Putamen (tissue), 1 donor: ENCODE measurements around the gene TRMT6.

Source experiments
- DNase-seq: peaks from one replicate; pipeline ENCODE4 v3.0.0-alpha.2; 2016; ENCODE audit warnings: low spot score

The TRMT6 gene

GRCh38 chr20:5947276-5947675 is 3.1 kb downstream of the TRMT6 start:
- DNase-seq: no peak

DNA sequence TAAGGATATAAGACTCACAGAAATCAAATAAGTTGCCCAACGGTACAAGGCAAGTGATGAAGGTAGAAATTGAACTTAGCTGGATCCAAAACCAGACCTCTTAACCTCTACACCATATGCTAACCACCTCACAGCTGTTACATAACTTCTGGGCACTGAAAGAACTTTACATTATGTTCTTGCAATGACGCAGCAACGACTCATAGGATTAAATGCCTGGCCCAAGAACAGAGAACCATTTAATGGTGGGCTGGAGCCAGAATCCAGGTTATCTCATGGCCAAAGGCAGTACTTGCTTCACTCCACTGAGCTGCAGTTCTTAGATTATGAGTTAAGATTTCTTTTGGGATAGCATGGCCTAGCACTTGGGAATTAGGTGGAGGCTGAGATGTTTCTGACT is 4.4 kb downstream of the TRMT6 start:
- no peak for DNase-seq

GRCh38 chr20:5938456-5939029 is 11.8 kb downstream of the TRMT6 start:
- no peak for DNase-seq

DNA sequence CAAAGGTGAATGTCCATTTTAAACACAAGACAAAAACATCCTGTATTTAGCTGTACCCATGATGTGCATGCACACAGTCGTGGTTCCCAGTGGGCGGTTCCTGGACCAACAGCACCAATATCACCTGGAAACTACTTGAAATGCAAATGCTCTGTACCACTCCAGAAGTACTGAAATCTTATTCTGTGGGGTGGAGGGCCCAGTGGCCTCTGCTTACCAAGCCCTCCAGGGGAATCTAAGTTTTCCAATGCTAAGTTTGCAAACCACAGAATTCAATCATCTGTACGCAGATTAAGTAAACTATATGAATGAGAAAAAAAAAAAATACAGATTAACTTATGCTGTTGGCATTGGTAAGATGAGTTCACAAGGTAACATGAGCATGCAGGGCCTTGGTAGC is 14.1 kb downstream of the TRMT6 start:
- no peak for DNase-seq

GRCh38 chr20:5935384-5935783 is 14.9 kb downstream of the TRMT6 start:
- DNase-seq: no peak

DNA sequence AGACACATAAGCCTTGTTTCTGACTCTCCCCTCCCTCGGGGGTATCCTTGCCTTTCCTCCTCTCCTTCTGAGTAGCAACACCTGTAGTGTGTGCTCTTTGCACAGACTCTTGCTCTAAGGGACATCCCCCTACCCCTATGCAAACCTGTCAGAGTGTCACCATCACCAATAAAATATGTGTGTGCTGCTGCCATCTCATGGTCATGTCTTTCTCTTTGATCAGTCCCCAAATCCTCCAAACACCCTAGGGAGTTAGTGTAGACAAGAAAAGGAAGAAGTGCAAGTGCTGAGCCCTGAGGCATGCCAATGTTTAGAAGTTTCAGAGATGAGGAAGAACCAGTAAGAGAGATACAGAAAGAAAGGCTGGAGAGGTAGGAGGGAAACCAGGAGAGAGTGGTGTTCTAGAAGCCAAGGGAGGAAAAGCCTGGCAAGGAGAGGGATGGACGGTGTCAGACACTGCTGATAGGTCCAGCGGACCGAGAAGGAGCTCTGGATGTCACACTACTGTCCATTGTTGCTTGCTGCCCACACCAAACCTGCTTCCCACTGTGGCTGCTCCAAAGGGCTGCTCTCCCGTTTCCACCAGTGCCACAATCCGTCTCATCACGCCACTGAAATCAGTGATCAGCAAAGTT is 16.4 kb downstream of the TRMT6 start:
- DNase-seq: no peak

- DNase-seq: no peak
Observed at GRCh38 chr20:5932796-5933195, 17.5 kb downstream of the TRMT6 start.

DNA sequence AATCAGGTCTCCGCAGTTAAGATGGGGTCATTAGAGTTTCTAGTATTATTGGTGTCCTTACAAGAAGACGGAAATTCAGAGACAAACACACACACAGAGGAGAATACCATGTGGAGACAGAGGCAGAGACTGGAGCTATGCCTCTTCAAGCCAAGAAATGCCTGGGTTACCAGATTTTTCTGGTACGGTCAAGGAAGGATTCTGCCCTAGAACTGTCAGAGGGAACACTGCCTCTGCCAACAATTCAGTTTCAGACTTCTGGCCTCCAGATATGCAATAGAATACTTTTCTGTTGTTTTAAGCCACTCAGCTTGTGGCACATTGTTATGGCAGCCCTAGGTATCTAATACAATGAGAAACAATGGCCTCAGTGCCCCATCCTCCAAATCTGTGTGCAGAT is 18.9 kb downstream of the TRMT6 start:
- no peak for DNase-seq

GRCh38 chr20:5928836-5929715 is 21.3 kb downstream of the TRMT6 start:
- DNase-seq: no peak

- DNase-seq: no peak
Observed at GRCh38 chr20:5927749-5928462, 22.4 kb downstream of the TRMT6 start.

- no peak for DNase-seq
Observed at GRCh38 chr20:5925551-5925950, 24.8 kb downstream of the TRMT6 start.

GRCh38 chr20:5923493-5923892 is 26.8 kb downstream of the TRMT6 start:
- DNase-seq: no peak

DNA sequence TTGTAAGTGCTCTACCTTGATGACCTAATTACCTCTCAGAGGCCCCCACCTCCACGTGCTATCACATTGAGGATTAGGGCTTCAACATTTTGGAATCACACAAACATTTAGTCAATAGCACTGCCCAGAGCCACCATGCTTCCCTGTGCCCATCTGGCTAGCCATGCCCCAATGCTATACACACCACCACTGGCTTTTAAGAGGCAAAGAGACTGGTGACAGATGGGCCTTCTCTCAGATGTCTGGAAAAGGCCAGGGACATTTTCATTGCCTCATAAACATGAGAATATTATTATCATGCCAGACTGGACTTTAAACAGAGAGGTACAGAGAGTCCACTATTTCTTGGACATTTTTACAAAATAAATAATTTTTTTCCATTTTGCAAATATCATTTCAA is 29.8 kb downstream of the TRMT6 start:
- DNase-seq: no peak

DNA sequence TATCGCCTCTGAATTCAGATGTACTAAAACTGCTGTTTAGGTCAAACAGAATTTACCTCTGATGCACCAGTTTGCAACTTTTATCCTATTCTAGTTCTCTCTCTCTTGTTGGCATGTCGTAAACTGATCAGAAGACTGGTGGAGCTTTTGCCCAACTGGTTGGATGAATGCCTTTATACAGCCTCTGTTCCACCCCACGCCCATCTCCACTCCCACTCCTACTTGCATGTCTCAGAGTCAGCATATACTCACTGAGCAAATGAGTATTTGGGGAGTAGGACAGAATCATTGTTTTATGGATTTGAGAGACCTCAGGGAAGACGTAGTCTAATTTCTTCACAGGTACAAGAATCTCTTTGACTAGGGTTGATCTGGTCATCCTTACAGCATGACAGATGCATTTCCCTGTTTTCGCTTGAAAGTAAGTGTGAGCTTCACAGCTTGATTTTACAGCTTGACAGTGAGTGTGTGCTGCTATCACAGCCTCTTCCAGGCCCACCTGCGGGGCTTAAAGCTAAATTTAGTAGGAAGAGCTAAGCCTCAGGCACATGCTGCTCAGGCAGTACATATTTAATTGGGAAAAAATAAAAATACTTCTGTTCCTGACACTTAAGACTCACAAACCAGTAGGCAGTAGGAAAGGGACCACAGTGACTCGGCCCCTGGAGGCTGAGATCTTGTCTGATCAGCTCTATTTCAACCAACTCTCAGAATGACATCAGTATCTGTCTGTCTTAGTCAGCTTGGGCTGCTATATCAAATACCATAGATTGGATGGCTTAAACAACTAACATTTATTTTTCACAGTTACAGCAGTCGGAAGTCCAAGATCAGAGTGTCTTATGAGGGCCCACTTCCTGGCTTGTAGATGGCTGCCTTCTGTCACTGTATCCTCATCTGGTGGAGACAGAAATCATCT is 30.4 kb downstream of the TRMT6 start:
- no peak for DNase-seq

GRCh38 chr20:5918856-5919625 is 31.3 kb downstream of the TRMT6 start:
- no peak for DNase-seq

DNA sequence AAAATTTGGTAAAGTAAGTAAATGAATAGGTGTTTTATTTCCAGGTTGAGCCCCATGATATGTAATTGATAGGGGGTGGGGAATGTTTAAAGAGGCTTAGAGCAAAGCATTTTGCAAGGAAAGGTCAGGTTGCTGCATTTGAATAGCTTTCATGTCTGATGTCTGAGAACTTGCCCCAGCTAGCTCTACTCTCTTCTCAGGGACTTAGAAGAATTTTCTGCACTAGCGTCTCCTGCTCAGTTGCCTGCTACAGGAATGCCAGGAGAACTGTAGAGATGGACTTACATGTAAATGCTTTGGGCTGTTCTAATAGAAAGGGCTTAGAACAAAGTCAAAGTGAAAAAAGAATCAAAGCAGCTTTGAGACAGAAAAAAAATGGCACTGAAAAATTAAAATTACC is 35.5 kb downstream of the TRMT6 start:
- no peak for DNase-seq

DNA sequence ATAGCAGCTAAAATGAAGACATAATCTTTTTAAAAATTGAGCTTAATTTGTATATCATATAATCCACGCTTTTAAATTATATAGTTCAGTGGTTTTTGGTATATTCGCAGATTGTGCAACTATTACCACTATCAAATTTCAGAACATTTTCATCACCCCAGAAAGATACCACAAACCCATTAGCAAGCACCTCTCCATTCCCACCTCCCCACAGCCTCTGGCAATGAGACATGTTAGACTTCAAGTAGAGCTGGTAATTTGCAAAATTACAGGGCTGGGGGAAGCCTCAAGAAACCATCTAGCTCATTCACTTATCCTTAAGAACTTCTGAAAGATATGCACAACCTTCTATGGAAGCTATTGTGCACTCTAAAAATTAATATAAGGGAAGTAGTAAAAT is 37.2 kb downstream of the TRMT6 start:
- no peak for DNase-seq

GRCh38 chr20:5910186-5910585 is 40.1 kb downstream of the TRMT6 start:
- DNase-seq: no peak

- DNase-seq: no peak
Observed at GRCh38 chr20:5908981-5909380, 41.4 kb downstream of the TRMT6 start.

DNA sequence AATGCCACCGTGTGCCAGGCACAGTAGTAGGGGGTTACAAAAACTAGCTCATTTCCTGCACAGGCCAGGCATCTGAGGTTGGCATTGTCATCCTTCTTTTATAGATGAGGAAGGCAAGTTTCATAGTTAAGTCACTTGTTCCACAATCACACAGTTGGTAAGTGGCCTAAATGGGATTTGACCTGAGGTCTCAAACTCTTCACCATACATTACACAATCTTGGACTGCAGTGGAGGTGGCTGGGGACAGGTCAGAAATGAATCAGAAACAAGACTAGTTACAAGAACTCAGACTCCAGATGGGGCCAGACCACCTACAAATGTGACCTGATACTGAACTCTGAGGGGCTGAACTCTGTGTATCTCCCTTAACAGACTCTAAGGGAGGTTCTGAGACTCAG is 49.4 kb downstream of the TRMT6 start:
- no peak for DNase-seq

- DNase-seq: no peak
Observed at GRCh38 chr20:5899444-5899843, 50.9 kb downstream of the TRMT6 start.
